HFFc6 (cell line): Measurements from ENCODE around the gene TULP4. TPM values are rescaled to one million over a fixed set of nuclear protein-coding genes. Genes with fewer than 3 reads are reported as not detected.
"Not testable (repeated sequence)": the region's sequence is repeated elsewhere in the genome, so short reads cannot be mapped to it uniquely, and the experiment has no call there.

Experiments used
- DNase-seq: peaks from one replicate; pipeline ENCODE4 v3.0.0-alpha.2; 2018
- H3K27ac Mint-ChIP-seq: 2 replicates; pipeline ENCODE4 v1.8.0; 2020; ENCODE audit warnings: mild to moderate bottlenecking, mixed read lengths
- H3K27me3 Mint-ChIP-seq: 2 replicates; pipeline ENCODE4 v1.8.0; 2021; ENCODE audit warnings: mild to moderate bottlenecking, moderate library complexity, mixed read lengths; ENCODE audit not compliant: insufficient read depth
- H3K36me3 Mint-ChIP-seq: 2 replicates; pipeline ENCODE4 v1.8.0; 2021; ENCODE audit warnings: low read depth, mixed read lengths
- H3K4me1 Mint-ChIP-seq: 2 replicates; pipeline ENCODE4 v1.8.0; 2020; ENCODE audit warnings: low read depth, mixed read lengths
- H3K4me3 Mint-ChIP-seq: 2 replicates; pipeline ENCODE4 v1.8.0; 2020; ENCODE audit warnings: mild to moderate bottlenecking, moderate library complexity, mixed read lengths
- H3K9me3 Mint-ChIP-seq: 2 replicates; pipeline ENCODE4 v1.8.0; 2020; ENCODE audit warnings: mild to moderate bottlenecking, mixed read lengths
- total RNA-seq, 6 experiments: library from RNA; stranded (reverse); fragmentation: NEBNext Ultra II Directional; extraction: Animal tissue kit (Norgen Biotek cat#: 25700); gene quantifications; 2 replicates in 1 of 6; 3 replicates in 5 of 6; pipeline ENCODE4 v1.2.3, GENCODE V29; 2021
- TF ChIP-seq, protein P1 (sequence below): fragments of 200-600 bp; sonication (generic); IDR thresholded peaks from 2 replicates; pipeline ENCODE4 v1.5.0; 2021; ENCODE audit warnings: antibody characterized with exemption, mild to moderate bottlenecking

The TULP4 gene
- total RNA-seq, 6 experiments from 2014 or later = 48.4 to 55.2 (median 51.8) TPM

DNA sequence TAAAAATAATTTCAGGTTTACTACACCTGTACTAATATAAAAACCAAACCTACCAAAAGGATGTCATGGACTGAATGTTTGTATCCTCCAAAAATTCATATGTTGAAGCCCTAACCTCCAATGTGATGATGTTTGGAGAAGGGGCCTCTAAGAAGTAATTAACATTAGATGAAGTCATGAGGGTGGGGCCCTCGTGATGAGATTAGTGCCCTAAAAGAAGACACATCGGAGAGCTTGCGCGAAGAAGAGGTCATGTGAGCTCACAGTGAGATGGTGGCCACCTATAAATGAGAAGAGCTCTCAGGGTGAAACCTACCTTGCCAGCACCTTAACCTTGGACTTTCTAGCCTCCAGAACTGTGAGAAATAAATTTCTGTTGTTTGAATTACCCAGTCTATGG, 20.8 kb downstream of the TULP4 start:
- H3K27ac Mint-ChIP-seq = no peak overlapping the region
- H3K4me1 Mint-ChIP-seq = peaks cover 28% of the 10 kb centered on the region
- H3K4me3 Mint-ChIP-seq = no peak overlapping the region
- H3K36me3 Mint-ChIP-seq = peaks cover 29% of the 10 kb centered on the region
- no peak for DNase-seq
- peaks cover 6% of the 10 kb centered on the region; the same call in 1 of the 2 replicates for H3K9me3 Mint-ChIP-seq
- H3K27me3 Mint-ChIP-seq = no peaks in the 10 kb centered on the region
- TF ChIP-seq, protein P1, sequence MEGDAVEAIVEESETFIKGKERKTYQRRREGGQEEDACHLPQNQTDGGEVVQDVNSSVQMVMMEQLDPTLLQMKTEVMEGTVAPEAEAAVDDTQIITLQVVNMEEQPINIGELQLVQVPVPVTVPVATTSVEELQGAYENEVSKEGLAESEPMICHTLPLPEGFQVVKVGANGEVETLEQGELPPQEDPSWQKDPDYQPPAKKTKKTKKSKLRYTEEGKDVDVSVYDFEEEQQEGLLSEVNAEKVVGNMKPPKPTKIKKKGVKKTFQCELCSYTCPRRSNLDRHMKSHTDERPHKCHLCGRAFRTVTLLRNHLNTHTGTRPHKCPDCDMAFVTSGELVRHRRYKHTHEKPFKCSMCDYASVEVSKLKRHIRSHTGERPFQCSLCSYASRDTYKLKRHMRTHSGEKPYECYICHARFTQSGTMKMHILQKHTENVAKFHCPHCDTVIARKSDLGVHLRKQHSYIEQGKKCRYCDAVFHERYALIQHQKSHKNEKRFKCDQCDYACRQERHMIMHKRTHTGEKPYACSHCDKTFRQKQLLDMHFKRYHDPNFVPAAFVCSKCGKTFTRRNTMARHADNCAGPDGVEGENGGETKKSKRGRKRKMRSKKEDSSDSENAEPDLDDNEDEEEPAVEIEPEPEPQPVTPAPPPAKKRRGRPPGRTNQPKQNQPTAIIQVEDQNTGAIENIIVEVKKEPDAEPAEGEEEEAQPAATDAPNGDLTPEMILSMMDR = no peak

GRCh38 chr6:158334534-158334933, 22.3 kb downstream of the TULP4 start:
- Mint-ChIP-seq H3K4me3 (no peak overlapping the region), H3K27me3 (no peaks in the 10 kb centered on the region), H3K36me3 (peaks cover 36% of the 10 kb centered on the region), H3K27ac (no peak overlapping the region), H3K9me3 (peaks cover 10% of the 10 kb centered on the region; the same call in 1 of the 2 replicates), H3K4me1 (peaks cover 21% of the 10 kb centered on the region)
- TF ChIP-seq, protein P1 = no peak
- no peak for DNase-seq

DNA sequence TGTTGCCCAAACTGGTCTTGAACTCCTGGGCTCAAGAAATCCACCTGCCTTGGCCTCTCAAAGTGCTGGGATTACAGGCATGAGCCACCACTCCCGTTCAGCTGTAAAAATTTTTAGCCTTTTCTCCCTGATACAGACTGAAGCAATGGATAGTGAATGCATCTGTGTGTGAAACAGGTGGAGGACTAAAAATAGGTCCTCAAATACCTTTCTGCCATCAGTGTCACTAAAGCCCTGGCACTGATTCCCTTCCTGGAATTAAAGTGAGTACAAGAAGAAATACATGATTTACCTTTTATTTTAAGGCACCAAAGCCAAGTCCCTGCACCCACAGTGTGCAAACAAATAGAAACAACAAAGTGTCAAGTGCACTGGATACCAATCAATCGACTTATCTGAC, 25.1 kb downstream of the TULP4 start:
- TF ChIP-seq, protein P1 = no peak
- peaks cover 30% of the 10 kb centered on the region for H3K36me3 Mint-ChIP-seq
- no peak overlapping the region for H3K27ac Mint-ChIP-seq

DNA sequence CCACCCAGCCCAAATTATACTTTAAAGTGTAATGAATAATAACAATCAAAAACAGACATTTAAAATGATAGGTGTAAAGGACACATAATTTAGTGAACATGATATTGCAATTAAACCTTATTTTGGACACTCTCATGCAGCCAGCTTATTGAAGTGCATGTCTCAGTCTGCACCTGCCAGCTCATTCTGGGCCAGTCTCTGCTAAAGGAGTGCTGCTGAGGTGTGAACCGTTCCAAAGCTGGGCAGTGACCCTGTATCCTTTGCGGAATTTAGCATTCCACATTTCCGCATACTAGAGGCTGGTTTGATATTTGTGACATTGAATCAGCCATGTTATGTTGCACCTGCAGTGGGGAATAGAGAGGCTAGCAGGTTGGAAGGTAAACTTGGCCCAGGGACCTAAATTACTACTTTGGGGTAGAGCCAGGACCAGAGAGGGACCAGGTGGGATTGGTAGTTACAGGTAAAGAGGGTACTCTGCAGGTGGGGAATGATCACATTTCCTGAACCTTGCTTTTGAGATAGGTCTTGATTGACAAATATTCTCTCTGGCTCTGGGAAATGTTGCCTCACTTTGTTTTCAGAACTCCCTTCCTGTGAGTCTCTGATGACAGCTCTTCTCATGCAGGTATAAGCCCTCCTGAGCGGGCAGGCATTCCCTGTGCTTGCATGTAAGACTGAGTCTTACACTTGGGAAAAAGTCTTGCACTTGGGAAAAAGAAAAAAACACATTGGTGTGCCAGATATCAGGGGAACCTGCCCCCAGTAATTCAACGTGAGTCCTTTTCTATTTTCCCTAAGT, 26.2 kb downstream of the TULP4 start:
- Mint-ChIP-seq H3K36me3 (peaks cover 21% of the 10 kb centered on the region), H3K4me1 (peaks cover 18% of the 10 kb centered on the region)

More for the DNA sequence above, 25.1 kb downstream of the TULP4 start:
- no peak overlapping the region for H3K4me3 Mint-ChIP-seq
- peaks cover 10% of the 10 kb centered on the region; the same call in 1 of the 2 replicates for H3K9me3 Mint-ChIP-seq
- no peaks in the 10 kb centered on the region for H3K27me3 Mint-ChIP-seq
- H3K4me1 Mint-ChIP-seq = peaks cover 17% of the 10 kb centered on the region
- DNase-seq = no peak

GRCh38 chr6:158339197-158339596, 26.9 kb downstream of the TULP4 start:
- H3K4me1 Mint-ChIP-seq = peaks cover 18% of the 10 kb centered on the region
- DNase-seq, H3K27me3 Mint-ChIP-seq, H3K9me3 Mint-ChIP-seq, H3K4me3 Mint-ChIP-seq, H3K27ac Mint-ChIP-seq: not testable (repeated sequence)
- peaks cover 20% of the 10 kb centered on the region for H3K36me3 Mint-ChIP-seq

More for the DNA sequence above, 26.2 kb downstream of the TULP4 start:
- Mint-ChIP-seq H3K9me3 (peaks cover 4% of the 10 kb centered on the region; the same call in 1 of the 2 replicates), H3K27ac (no peak overlapping the region), H3K27me3 (no peaks in the 10 kb centered on the region), H3K4me3 (no peak overlapping the region)
- DNase-seq = no peak
- TF ChIP-seq, protein P1 = no peak

DNA sequence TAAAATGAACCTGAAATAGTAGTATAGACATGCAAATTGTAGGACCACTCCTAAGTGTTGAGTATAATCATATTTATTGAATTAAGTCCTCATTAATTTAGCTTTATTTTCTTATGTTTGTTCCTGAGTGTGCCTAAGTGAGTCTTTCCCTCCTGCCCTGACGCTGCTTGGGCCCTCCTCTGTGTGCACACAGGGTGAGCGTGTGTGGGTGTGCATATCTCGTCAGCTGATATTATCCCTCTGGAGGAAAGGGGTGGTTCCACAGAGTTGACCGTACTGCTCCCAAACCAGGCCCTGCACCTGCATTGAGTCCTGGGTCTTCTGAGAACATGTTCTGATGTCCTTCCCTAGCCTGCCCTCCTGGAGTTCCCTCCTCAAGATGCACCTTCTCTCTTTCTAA, 28.0 kb downstream of the TULP4 start:
- H3K9me3 Mint-ChIP-seq = peaks cover 5% of the 10 kb centered on the region
- no peak overlapping the region for H3K4me3 Mint-ChIP-seq
- H3K27me3 Mint-ChIP-seq = peaks cover 1% of the 10 kb centered on the region; the same call in 1 of the 2 replicates
- no peak overlapping the region for H3K27ac Mint-ChIP-seq
- H3K4me1 Mint-ChIP-seq = peaks cover 18% of the 10 kb centered on the region
- H3K36me3 Mint-ChIP-seq = peaks cover 29% of the 10 kb centered on the region
- DNase-seq = no peak
- TF ChIP-seq, protein P1 = no peak
